ENCODE results near the gene CAPZB. TPM values are rescaled to one million over a fixed set of nuclear protein-coding genes. Genes with fewer than 3 reads are reported as not detected.
A peak's percentile ranks its signal among the peaks of the same experiment; 100 is the strongest.

CAPZB gene
- polyA plus RNA-seq, 3 donors: 290 to 504 (median 407) TPM

GRCh38 chr1:19310061-19310460 lies 175.3 kb downstream of the CAPZB start:
- Mint-ChIP-seq H3K27me3 (ENCODE audit: low read depth in 3 of 3) (peaks cover 0 to 4% (median 1%) of the 10 kb centered on the region in 3 donors), H3K9me3 (peaks cover 0 to 3% (median 0%) of the 10 kb centered on the region in 7 donors), H3K4me1 (peaks cover 39% of the 10 kb centered on the region), H3K36me3 (peaks cover 33 to 35% of the 10 kb centered on the region in 2 donors), H3K4me3 (no peak overlapping the region), H3K27ac (peak overlapping the region in 1 of 7 donors; percentile 74)
- DNase-seq: no peak
- Histone ChIP-seq H3K4me3 (replicated peaks in 1 of 3; ENCODE audit: low read depth in 2 of 3, low read length in 3 of 3) (no peak overlapping the region), H3K9ac (ENCODE audit: insufficient read depth, low read length, poor library complexity, severe bottlenecking) (no peak overlapping the region), H3K4me1 (ENCODE audit: control insufficient read depth in 1 of 2, insufficient read depth in 2 of 2, low read length in 2 of 2) (peaks cover 38 to 41% of the 10 kb centered on the region in 2 donors), H3K4me2 (replicated peaks; ENCODE audit: extremely low read depth, low read length, poor library complexity, severe bottlenecking) (no peak overlapping the region), H4K20me1 (ENCODE audit: insufficient read depth, low read length) (peaks cover 18% of the 10 kb centered on the region), H3K9me3 (replicated peaks in 1 of 2; ENCODE audit: control insufficient read depth in 1 of 2, insufficient read depth in 1 of 2, low read length in 2 of 2) (no peaks in the 10 kb centered on the region), H3K27ac (ENCODE audit: low read depth in 1 of 2, low read length in 2 of 2) (no peak overlapping the region), H3K79me2 (ENCODE audit: insufficient read depth, low read length) (peaks cover 39% of the 10 kb centered on the region), H2AFZ (ENCODE audit: insufficient read depth, low read depth, low read length, poor library complexity, severe bottlenecking) (no peak overlapping the region), H3K27me3 (ENCODE audit: control insufficient read depth in 2 of 2, insufficient read depth in 2 of 2, low read length in 2 of 2) (no peaks in the 10 kb centered on the region), H3K36me3 (replicated peaks in 1 of 2; ENCODE audit: control insufficient read depth in 1 of 2, insufficient read depth in 2 of 2, low read length in 2 of 2) (peaks cover 24 to 38% of the 10 kb centered on the region in 2 donors)
- intact Hi-C loops (cut with micrococcal nuclease): loop anchor here (5.0 kb wide), 4 partner anchors 58 to 353 kb away; partner anchors contain the start of genes EMC1 (in 1 of the 2), IFFO2 (in 1 of the 2) and MRTO4 (in 1 of the 2)
- no peak for TF ChIP-seq CTCF (IDR thresholded peaks at IDR 0.05)
- WGBS (ENCODE audit: insufficient coverage): 100% methylated on average over 1 of the region's 7 CpGs

- WGBS (ENCODE audit: insufficient coverage): 82% methylated on average over 5 of the region's 6 CpGs
- H3K27ac Mint-ChIP-seq: peak overlapping the region in 1 of 7 donors; percentile 0
- peaks cover 39% of the 10 kb centered on the region for H3K79me2 ChIP-seq (ENCODE audit: insufficient read depth, low read length)
These were observed 176.1 kb downstream of the CAPZB start for GRCh38 chr1:19309123-19309813.

More at GRCh38 chr1:19309123-19309813, 176.1 kb downstream of the CAPZB start:
- Histone ChIP-seq H3K9me3 (replicated peaks in 1 of 2; ENCODE audit: control insufficient read depth in 1 of 2, insufficient read depth in 1 of 2, low read length in 2 of 2) (no peaks in the 10 kb centered on the region), H3K9ac (ENCODE audit: insufficient read depth, low read length, poor library complexity, severe bottlenecking) (no peak overlapping the region), H3K4me3 (replicated peaks in 1 of 3; ENCODE audit: low read depth in 2 of 3, low read length in 3 of 3) (no peak overlapping the region), H2AFZ (ENCODE audit: insufficient read depth, low read depth, low read length, poor library complexity, severe bottlenecking) (no peak overlapping the region), H3K36me3 (replicated peaks in 1 of 2; ENCODE audit: control insufficient read depth in 1 of 2, insufficient read depth in 2 of 2, low read length in 2 of 2) (peaks cover 26 to 46% of the 10 kb centered on the region in 2 donors), H3K4me2 (replicated peaks; ENCODE audit: extremely low read depth, low read length, poor library complexity, severe bottlenecking) (no peak overlapping the region), H3K27me3 (ENCODE audit: control insufficient read depth in 2 of 2, insufficient read depth in 2 of 2, low read length in 2 of 2) (no peaks in the 10 kb centered on the region), H4K20me1 (ENCODE audit: insufficient read depth, low read length) (peaks cover 13% of the 10 kb centered on the region), H3K27ac (ENCODE audit: low read depth in 1 of 2, low read length in 2 of 2) (no peak overlapping the region), H3K4me1 (ENCODE audit: control insufficient read depth in 1 of 2, insufficient read depth in 2 of 2, low read length in 2 of 2) (peaks cover 30 to 33% of the 10 kb centered on the region in 2 donors)
- H3K4me1 Mint-ChIP-seq: peaks cover 31% of the 10 kb centered on the region
- no peak for TF ChIP-seq CTCF (IDR thresholded peaks at IDR 0.05)
- intact Hi-C loops (cut with micrococcal nuclease): no loop called here
- peaks cover 0 to 4% (median 1%) of the 10 kb centered on the region in 3 donors for H3K27me3 Mint-ChIP-seq (ENCODE audit: low read depth in 3 of 3)
- no peak for DNase-seq
- no peak overlapping the region for H3K4me3 Mint-ChIP-seq
- peaks cover 41 to 43% of the 10 kb centered on the region in 2 donors for H3K36me3 Mint-ChIP-seq
- peaks cover 0 to 3% (median 0%) of the 10 kb centered on the region in 7 donors for H3K9me3 Mint-ChIP-seq

All from CD14-positive monocyte (primary cell).